HPDE6-E6E7 (cell line): ENCODE measurements around the gene MAP7.

Experiments used
- DNase-seq: peaks from one replicate; pipeline ENCODE4 v3.0.0; 2011; ENCODE audit warnings: missing footprints; ENCODE audit errors: extremely low spot score

The MAP7 gene

DNA sequence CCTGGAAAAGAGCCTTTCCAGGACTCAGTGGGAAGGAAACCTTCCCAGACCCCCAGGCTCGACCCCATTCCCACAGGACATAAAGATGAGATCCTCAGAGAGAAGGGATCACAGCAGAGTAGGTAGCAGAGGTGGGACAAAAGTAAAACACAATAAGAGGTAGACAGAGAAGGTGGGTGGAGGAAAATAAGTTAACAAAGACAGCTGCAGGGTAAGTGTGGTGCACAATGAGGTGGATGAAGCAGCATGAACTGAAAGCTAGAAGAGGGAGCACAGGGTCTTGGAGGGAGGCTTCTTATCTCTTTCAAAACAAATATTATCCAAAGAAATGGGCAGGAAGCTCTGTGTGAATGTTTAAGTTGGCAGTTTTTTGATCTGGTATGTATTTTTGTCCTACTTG is 14.0 kb upstream of the MAP7 start:
- no peak for DNase-seq

DNA sequence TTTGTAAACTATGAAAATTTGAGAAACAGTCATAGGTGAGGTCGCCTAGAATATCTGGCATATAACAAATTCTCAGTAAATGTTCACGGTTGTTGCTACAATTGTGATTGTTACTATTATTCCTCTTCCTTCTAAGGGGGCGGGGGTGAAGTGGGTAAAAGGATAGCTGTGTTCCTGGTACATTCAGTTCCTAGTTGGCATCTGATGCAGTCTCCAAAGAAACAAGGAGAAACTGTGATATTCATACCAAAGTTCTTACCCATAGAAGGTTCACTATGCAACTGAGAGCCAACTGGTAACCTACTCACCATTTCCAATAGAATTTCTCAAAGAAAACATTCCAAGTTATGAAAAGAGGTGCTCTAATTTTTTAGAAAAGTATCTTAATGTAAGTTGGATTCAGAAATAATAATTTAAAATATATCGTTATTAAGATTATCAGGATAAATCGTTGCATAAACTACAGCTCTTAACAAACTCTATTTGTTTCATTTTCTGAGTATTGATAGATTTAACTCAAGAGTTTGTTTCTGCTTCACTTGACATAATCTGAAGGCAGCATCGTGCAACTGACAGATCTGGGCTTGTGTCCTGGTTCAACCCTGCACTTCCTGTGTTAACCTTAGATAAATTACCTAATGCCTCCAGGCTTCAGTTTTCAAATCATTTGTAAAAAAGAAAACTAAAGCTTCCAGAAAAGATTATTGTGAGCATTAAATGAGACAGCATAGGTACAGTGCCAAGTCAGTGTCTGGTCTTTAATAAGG is 13.3 kb upstream of the MAP7 start:
- DNase-seq, result no peak

DNA sequence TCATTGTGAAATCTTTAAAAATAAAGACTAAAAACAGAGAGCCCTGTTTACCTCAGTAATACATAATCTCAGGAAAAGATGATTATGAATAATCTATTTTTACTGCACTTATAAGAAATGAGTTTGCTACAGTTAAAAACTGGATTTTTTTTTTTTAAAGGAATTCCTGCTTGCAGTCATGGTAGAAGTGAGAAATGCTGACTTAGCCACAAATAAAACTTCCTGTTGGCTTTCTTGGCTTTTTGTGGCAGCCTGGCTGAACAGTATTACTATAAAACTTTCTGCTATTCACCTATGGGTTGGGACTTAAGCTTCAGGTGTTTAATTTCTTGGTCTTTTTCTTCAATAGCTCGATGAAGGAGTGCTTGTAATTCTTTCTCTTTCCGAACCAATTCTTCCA is 12.0 kb upstream of the MAP7 start:
- DNase-seq, result no peak

DNA sequence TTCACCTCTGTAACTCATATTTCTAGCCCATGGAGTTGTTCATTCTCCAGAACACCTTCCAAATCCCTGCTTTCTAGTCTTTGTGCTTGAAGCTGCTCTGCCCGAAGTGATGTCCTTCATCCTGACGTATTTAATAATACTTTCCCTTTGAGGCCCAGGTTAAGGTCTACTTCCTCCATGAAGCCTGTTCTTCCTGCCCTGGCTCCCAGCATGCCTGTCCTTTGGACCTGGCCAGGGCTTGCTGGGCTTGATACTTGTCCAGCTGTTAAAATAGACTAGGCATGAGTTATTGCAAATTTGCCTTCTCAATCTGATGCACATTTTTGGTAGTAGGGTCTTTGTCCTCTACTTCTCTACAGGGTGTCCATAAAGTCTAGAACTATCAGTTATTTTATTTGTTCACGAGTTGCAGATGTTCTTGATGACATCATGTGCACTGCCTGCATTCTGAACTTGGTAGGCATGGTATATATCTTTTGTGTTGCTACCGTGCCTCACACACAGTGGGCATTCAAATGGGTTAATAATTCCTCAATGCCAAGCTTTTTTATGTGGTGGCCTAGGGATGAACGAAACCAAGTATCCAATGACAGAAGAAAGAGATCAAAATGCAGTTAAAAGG is 3.1 kb upstream of the MAP7 start:
- DNase-seq, result no peak

DNA sequence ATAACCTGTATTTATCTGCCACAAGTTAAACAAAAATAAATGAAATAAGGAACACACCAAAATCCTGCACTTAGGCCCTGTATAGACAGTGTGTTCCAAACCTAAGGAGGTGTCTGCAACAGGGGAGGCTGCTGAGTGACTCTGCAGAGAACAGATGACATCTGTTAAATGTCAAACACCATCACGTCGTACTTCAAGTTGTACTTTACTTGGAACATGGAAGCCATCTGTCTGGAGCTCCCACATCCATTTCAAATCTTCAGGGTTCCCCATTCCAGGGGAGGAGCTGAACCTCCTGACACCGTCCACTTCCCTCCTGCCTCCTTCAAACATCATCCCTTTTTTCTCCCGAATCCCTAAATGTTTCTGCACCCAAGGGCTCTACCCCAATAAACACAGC is 1.8 kb upstream of the MAP7 start:
- DNase-seq, result no peak

DNA sequence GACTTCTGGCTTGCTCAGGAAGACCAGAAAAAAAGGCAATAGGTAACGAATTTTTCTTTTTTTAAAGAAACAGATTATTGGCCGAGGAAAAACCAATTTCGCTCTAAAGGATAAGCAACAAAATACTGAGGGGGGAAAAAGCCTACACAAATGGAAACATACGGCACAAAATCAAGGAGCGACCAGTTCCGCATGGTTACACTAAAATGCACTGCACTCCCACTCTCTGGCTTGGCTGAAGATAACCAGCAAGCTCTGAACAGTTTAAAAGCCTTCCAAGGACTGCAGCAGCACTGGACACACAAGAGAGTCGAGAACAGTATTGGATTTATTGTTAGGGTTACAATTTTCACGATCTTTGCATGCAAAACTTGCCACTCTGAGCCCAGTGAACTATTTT is 881 bp upstream of the MAP7 start:
- DNase-seq, result no peak

DNA sequence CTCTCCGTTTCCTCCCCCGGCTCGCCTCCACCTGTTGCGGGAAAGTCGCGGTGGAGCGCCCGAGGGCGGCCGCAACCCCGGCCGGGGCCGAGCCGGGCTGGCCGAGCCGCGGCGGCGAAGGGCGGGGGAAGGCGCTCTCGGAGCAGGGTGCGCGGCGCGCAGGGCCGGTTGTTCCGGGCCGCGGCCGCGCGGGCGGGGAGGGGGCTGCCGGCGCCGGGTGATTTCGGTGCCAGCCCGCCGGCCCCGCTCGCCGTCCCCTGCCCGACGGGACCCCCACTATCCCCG is 235 bp downstream of the MAP7 start:
- DNase-seq, result peak; percentile 42

DNA sequence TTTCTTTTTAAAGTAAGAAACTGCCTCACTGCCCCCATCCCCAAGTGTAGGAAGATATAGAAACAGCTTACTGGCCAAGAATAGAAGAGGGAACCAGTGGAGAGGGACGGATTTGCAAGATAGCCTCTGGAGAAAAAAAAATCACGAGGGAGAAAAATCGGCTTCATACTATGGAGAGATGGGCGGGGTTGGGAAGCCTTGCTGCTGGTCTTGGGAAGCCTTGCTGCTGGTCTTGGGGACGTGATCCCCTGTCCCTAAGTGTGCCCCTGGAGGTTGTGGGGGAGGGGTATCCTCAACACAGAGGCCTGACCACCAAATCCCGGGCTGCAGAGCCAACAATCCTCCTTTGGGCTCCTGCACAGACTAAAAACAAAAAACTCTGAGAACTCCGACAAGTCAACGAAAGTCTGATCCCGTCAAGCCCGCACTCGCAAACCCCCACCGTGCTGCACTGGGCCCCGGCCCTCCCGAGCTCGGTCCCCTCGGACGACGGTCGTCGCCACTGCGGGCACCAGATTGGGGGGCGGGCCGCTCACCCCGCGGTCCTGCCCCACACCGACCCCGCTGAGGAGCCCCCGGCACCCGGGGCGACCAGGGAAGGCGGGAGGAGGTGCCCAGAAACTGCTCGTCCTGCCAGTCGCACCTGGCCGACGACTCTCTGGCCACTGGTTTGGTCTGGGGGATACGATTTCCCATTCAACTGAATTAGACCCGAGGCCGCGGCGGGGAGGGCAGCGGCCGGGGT is 750 bp downstream of the MAP7 start:
- DNase-seq, result no peak

DNA sequence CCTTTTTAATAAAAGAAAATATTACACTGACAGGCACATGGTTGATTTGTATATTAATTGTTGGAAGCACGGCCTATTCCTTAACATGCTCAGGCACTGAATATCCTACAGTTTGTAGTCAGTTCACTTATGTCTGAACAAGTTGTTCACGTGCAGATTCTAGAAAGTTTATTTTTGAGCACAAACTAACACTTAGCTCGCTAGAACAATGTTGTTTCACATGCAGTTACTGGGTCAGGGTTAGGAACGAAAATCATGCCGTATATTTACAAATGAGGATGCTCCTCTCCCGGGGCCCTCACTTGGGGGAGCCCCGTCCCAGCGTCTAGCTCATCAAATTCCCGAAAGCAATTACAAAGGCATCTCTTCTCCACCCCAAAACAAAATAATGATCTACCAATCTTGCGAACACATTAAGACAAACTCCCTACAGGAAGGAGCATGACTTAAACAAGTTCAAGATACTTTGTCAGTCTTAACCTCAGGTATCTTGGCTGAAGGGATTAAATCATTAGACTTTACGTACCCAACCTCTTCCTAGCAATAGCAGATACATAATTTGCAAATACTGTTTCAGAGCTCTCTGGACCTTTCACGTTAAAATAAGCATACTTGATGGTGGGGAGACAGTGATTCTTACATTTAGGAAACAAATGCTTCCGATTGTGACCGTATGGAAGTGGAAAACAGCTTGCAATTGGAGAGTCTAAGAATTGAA is 1.5 kb downstream of the MAP7 start:
- DNase-seq, result no peak

DNA sequence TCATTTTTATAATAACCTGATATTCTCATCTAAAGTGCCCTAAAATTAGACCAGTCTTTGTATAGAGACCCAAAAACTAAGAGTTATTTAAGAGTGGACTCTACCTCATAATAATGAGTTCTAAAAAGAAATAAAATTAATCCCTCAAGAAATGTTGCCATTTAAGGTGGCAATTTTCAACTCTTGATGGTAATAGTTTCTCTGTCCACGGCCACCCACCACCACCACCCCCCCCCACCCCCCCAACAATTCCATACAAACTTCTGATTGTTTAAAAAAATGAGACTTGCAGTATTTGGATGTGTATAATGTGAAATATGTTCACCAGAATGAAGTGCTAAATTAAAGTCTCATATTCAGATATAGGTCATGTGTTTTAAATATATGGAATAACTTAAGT is 2.4 kb downstream of the MAP7 start:
- no peak for DNase-seq

DNA sequence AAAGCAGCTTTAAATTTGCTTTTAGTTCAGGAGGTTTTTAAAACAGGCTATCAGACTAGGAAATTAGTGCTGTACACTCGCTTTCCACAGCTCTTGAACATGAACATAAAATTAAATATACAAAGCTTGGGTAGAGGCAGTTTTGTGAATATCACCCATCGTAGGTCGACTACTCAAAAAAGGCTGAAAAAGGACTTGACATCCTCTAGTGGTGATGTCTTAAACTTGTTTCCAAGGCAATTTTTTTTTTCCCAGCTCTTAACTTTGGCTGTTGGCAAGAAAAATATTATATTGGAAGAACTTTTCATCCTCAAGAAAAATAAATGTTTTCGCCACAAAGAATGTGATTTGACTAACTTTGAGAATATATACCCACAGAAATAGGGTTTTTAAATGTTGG is 2.9 kb downstream of the MAP7 start:
- DNase-seq, result no peak

DNA sequence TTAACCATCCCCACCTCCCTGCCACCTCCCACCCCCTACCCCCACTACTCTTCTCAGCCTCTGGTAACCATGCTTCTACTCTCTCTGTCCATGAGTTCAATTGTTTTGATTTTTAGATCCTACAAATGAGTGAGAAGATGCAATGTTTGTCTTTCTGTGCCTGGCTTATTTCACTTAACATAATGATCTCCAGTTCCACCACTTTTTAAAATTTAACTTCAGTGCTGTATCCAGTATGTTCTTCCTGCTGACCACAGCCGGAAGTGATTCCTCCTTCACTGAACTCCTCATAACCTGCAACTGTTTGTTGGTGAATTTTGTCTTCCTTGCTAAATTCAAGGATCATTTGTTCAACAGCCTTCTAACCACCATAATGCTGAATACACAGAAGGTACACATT is 3.9 kb downstream of the MAP7 start:
- no peak for DNase-seq

DNA sequence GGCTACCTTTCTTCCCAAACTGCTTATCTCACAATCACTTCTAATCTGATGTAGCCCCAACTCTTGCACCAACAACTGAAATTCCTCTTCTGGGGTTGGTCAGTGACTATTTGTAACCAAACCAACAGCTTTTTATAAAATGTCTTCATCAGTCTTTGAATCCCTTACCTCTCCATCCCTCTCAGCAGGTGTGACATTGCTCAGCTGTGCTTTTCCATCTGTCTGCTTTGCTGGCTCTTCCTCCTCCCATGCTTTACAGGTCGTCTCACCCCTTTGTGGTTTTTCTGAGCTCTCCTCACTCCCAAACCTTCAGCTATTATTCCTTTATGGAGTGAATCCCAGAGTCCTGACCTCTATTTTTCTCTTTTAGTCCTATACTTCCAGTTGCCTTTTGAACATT is 5.9 kb downstream of the MAP7 start:
- DNase-seq, result no peak

DNA sequence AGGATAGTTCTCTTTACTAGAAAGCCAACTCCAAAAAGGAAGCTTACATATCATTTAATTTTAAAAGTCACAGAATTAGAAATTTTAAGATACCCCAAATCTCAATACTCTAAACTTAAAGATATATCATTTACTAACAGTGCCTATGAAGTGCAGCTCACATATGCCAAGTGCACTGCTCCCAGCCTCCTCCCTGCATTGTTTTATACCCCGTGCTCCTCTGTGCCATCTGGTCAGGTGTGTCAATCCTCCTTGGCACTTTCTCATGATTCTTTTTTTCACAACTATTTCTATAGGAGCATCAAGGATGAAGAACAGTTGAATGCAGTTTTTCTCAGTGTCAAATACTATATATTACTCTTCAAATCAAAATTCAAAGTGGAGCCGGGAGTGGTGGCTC is 8.8 kb downstream of the MAP7 start:
- DNase-seq, result no peak

DNA sequence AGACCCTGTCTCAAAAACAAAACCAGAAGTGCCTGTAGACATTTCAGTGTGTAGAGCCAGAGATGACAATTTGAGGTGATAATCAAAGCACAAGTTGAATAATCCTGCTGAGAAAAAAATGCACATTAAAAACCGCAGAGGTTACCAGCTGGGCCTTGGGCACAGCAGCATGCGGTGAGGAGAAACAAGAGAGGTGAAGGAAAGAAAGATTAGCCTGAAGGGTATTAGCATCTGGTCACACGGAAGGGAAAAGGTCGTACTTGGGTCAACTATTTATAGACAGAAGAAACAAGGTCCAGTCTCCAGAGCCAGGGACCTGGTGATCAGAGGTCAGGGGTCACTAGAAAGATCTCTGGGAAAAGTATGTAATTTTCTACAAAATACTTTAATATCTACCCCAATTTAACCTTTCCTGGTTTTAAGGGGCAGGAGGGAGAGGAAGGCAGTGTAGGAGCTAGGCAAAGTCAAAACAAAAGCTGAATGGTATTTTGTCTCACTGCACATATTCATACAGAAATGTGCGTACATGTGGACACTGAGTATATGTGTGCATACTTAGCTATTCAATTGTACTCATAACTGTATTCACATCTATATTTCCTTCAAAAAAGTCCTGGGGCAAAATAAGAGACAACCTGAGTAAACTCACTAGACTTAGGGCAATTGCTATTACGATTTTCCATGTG is 10.1 kb downstream of the MAP7 start:
- no peak for DNase-seq

DNA sequence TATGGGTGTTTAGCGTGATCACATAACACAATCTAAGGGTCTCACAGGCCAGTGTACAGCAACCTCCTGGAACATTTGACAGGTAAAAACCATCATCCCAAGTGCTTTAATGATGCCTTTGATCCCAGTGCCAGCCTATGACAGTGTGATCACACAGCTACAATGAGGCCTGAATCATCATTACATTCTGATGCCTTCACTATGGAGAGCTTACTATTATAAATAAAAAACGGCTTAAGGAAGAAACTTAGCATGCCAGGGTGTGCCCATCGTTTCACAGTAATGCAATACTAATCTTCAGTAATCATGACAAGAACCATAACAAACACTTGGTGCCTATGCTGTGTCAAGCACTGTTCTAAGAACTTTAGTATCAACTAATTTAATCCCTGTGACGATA is 11.4 kb downstream of the MAP7 start:
- no peak for DNase-seq

DNA sequence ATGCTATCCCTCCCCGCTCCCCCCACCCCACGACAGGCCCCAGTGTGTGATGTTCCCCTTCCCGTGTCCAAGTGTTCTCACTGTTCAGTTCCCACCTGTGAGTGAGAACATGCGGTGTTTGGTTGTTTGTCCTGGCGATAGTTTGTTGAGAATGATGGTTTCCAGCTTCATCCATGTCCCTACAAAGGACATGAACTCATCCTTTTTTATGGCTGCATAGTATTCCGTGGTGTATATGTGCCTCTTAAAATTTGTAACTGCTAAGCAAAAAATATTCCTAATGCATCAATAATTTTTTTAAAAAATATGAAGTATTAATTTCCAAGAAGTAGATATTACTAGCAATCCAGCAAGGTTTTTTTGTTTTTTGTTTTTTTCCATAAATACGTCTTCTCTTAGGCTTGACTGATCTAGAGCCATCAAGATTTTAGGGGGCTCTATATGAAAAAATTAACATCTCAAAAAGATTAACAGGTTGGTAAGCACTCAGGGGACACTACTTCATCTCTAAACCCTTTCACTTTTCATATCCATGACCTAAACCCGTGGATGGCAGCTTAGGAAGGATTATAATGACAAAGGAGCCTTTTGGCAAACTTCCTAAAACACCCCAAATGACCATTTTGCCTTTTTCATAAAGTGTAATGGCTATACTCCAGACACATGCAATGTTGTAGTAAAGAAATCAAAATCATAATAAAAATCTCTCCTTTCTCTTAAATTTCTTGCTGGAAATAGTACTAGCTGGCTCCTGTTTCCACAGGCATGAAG is 14.2 kb downstream of the MAP7 start:
- no peak for DNase-seq

DNA sequence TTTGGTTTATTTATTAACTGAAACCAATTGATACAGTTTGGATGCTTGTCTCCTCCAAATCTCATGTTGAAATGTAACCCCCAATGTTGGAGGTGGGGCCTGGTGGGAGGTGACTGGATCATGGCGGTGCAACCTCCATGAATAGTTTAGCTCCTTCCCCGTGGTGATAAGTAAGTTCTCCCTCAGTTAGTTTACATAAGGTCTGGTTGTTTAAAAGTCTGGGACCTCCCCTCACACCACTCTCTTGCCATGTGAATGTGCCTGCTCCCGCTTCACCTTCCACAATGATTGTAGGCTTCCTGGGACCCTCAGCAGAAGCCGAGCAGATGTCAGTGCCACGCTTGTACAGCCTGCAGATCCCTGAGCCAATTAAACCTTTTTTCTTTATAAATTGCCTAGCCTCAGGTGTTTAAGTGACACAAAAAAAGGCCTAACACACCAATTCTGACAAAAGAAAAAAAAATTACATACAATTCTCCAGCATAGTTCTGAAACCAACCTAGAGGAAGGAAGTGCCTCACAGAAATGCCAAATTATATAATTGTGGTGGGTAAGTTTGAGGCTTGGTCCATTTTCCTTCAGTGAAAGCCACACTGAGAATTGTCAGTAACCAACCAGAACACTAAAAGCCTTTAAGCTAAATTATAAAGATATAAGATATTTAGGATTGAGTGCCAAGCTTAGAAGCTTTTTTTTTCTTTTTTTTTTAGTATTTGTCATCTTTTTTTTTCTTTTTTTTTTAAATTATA is 15.0 kb downstream of the MAP7 start:
- DNase-seq, result no peak

DNA sequence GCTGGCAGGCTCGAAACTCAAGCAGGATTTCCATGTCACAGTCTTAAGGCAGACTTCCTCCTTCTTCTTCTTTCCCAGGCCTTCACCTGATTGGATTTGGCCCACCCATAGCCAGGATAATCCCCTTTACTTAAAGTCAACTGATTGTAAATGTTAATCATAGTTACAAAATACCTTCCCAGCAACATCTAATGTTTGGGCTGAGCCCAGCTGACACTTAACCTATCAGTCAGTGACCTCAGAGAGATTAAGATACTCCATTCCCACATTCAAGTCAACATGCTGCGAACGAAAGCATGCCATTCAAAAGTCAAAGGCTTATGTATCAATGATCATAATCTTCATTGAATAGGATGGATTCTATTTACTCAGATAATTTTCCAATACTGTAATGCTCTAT is 16.0 kb downstream of the MAP7 start:
- no peak for DNase-seq

DNA sequence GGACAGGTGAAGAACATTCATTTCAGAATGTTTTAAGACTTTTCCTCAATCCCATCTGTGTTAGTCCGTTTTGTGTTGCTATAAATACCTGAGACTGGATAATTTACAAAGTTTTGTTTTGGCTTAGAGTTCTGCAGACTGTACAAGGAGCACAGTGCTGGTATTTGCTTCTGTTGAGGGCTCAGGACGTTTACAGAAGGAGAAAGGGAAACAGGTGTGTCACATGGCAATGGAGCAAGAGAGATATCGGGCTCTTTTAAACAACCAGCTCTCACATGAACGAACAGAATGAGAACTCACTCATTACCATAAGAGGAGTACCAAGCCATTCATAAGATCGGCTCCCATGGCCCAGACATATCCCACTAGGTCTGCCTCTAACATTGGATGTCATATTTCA is 16.7 kb downstream of the MAP7 start:
- no peak for DNase-seq

DNA sequence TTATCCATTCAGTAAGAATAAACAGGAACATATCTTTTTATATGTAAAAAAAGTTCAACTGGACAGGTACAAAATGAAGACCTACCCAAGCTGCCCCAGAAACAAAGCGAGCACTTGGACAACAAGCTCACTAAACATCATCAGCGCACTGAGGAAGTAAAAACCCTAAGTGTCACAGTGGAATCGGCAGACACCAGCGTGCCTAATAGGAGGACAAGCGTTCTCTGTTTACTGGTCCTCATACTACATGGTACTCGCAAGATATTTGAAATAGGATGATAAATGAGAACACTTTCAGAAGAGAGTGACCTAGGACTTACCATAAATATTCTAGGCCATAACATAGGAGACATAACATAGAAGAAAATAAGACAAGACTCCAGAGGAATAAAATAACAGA is 18.2 kb downstream of the MAP7 start:
- DNase-seq, result no peak
